Glomerular endothelial cell (primary cell): Measurements from ENCODE around the gene CNRIP1. TPM values are rescaled to one million over a fixed set of nuclear protein-coding genes. Genes with fewer than 3 reads are reported as not detected.
A peak's percentile ranks its signal among the peaks of the same experiment; 100 is the strongest.

Experiments used
- DNase-seq: peaks from one replicate; pipeline ENCODE4 v3.0.0-alpha.2; 2011; ENCODE audit warnings: low read depth, low spot score; ENCODE audit errors: extremely low read depth
- total RNA-seq: library from RNA; depleted of rRNA; stranded (reverse); fragments of >200 nt; gene quantifications from 2 replicates; pipeline ENCODE4 v1.2.3, GENCODE V29; 2015

Gene CNRIP1
- total RNA-seq, 1 donor from 2014 or later: 50.6 TPM

GRCh38 chr2:68293755-68294154 is 26.0 kb downstream of the CNRIP1 start:
- no peak for DNase-seq

GRCh38 chr2:68293024-68293423 is 26.7 kb downstream of the CNRIP1 start:
- DNase-seq: no peak

- no peak for DNase-seq
Measured at GRCh38 chr2:68292108-68292710, 27.5 kb downstream of the CNRIP1 start.

- DNase-seq: no peak
Measured at GRCh38 chr2:68291314-68291713, 28.4 kb downstream of the CNRIP1 start.

DNA sequence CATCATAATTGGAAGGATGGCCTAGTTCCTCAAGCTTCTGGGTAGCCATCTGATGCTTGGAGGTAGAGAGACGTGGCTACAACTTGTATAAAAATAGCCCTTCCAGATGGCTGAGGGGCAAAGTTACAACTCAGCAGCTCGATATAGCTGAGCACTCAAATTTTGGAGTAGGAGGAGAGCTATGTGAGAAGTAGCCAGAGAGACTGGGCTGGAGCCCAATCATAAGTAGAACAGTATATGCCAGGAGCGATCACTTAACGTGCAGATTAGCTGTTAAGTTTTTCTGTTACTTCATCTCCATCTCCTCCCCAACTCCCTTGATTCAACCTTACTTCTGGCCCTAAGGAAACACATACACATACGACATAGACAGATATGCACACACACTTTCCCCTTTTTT is 28.8 kb downstream of the CNRIP1 start:
- no peak for DNase-seq

GRCh38 chr2:68287580-68288441 is 31.9 kb downstream of the CNRIP1 start:
- no peak for DNase-seq

DNA sequence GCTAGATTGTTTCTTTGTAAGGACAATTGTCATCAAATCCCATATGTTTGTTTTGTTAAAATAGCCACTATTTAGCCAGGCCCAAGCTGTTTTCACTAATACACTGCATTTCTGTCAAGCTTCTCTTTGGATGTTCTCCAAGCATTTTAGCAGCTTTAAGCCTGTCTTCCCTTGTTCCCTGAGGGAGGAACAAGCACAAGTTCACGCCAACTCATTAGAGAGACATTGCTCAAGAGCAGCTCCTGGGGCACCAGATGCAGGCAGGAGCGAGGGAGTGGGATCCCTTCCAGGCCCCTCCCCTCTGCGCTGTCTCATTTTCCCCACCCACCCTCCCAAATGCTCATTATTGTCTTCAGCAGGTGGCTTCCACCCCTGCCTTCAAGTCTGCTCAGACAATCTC is 34.9 kb downstream of the CNRIP1 start:
- no peak for DNase-seq

DNA sequence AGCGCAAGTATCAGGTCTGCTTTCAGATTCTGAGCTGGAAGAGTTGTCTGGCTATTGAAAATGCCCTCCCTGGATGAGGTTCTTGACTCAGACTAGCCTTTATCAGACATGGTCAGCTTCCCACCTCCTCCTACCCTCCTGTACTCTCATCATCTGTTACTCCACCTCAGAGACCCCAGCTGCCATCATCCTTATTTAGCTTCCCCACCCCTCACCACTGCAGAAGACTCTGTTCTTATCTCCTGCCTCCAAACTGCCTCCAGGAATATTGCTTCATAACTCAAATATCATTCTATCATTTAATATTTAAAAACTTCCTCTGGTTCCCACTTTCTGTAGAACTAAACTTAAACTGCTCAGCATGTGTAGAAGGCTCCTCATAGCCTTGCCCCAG is 36.3 kb downstream of the CNRIP1 start:
- DNase-seq: no peak

GRCh38 chr2:68282811-68283418 is 36.8 kb downstream of the CNRIP1 start:
- peak; percentile 14 for DNase-seq

DNA sequence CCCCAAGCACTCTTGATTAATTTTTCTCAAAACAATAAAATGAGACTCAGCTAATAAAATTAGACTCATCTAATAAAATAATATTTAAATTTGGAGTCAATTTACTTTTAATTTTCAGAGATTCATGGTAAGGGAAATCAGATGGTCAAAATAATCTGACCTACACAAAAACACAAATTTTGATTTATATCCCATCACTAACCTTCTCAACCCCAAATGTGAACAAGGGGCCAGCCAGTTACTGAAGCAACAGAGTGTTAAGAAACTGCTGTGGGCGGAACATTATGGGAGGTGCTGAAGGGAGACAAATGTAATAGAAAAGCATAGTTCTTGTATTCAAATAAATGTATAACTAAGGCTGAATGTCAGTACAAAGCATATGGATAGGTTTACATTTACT is 39.0 kb downstream of the CNRIP1 start:
- no peak for DNase-seq

- DNase-seq: no peak
Measured at GRCh38 chr2:68280348-68280747, 39.4 kb downstream of the CNRIP1 start.

DNA sequence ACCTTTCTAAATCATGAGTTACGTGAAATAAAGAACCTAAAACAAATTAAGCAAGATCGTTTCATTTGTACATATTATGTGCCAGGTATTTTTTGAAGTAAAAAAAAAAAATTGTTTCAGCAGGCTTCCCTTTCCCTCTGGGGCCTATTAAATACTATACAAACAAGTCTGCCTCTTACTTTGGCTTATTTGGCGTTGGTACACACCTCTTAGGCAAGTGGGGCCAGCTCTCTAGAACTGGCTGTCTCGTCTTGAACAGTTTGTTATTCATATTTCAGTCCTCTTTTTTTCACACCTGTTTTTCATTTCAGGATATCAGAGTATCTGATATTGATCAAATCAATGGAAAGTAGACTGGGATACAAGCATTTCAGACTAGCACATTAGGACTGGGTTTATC is 40.1 kb downstream of the CNRIP1 start:
- DNase-seq: no peak

- DNase-seq: no peak
Measured at GRCh38 chr2:68278169-68278568, 41.6 kb downstream of the CNRIP1 start.

DNA sequence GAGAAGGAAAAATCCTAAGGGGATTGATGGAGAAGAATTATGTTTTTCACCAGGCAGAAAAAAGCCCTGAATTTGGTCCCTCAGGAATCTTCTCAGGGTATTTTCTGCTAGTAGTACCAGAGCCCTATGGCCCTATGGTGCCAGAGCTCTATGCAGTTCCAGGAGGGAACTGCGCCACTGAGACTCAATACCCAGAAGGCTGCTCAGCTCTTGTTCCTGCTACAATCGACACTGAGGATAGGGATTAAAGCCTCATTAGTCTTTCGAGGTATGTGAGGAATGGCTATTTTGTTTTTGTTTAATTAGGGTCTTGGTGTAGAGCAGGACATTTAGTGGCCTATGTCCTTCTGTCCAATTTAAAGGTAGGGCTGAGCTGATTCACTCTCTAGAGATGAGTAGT is 45.7 kb downstream of the CNRIP1 start:
- DNase-seq: no peak

GRCh38 chr2:68272246-68272994 is 47.3 kb downstream of the CNRIP1 start:
- no peak for DNase-seq

GRCh38 chr2:68266655-68267054 is 53.1 kb downstream of the CNRIP1 start:
- no peak for DNase-seq

DNA sequence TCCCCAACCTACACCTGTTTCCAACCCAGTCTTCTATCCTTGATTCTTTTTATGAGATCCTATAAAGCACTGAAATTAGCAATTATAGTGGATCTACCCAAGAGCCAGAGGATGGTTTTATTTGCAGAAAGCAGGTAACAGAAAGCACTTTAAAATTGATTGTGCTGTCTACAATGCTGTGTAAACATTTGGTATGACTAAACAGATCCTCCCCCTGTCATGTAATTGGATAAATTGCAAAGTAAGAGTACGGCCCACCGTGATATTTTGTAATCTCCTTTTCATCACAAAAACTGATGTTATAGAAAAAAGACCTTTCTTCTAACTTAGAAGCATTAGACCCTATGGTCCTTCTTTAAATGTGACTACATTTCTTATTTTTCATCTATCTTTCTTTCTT is 56.1 kb downstream of the CNRIP1 start:
- DNase-seq: no peak

DNA sequence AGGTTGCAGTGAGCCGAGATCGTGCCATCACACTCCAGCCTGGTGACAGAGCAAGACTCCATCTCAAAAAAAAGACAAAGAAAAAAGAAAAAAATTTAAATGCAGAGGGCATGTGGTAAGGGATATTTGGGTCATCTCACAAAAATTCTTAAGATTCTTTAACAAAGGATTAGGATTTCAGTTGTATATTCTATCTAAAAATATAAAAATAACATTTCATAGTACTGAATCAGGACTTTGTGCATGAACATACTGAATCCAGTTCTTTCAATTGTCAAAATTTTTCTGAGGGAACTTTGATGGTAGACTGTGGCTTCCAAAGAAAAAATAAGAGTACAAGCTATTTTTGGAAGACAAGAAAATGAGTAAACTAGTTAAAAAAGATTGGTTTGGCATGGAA is 60.9 kb downstream of the CNRIP1 start:
- DNase-seq: no peak

DNA sequence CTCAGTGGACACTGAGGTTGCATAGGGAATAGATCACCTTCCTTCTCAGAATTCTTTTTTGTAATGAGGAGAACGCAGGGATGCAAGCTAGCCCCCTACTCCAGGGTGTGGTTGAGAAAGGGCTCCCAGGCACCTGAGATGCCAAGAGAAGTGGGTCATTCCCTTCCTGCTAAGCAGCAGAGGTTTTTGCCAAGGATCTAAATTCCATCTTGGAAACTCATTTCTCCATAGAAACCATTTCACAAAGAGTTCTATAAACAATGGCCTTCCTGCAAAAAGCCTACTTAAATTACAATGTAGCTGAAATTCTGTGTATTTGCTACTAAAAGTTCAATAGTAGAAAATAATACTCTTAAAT is 63.7 kb downstream of the CNRIP1 start:
- DNase-seq: no peak

GRCh38 chr2:68253219-68254068 is 66.3 kb downstream of the CNRIP1 start:
- no peak for DNase-seq
